GM12801 (cell line): ENCODE data around the gene ADK.

Source experiments
- TF ChIP-seq, protein P1 (sequence below): IDR thresholded peaks from one replicate; pipeline ENCODE4 v1.5.1; 2011; ENCODE audit warnings: control low read depth; ENCODE audit not compliant: insufficient read length; ENCODE audit errors: extremely low read depth

ADK gene

DNA sequence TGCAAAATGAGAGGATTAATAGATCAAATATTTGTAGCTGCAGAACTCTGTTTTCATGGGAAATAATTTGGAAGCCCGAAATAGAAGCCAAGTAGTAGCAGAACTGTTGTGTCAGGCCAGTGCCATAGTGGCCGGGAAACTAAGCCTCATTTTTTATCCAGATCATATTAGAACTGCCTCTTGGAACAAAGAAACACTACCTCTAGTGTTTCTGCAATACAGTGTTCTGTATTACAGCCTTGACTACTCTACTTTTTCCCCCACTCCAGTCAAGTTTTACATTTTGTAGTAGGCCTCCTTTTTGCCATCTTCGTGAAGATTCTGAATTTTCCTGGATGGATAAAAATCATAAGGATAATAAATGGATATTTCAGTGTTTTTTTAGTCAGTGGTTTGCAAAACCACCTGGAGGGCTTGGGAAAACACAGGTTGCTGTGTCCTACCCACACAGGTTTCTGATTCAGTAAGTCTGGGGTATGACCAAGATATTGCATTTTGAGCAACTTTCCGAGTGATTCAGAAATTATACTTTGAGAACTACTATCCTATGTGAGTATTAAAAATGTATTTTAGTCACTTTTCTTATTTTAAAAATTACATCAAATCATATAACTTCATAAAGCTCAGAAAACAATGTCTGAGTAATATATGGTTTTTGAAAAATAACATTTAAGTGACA, 349.1 kb downstream of the ADK start:
- TF ChIP-seq, protein P1, sequence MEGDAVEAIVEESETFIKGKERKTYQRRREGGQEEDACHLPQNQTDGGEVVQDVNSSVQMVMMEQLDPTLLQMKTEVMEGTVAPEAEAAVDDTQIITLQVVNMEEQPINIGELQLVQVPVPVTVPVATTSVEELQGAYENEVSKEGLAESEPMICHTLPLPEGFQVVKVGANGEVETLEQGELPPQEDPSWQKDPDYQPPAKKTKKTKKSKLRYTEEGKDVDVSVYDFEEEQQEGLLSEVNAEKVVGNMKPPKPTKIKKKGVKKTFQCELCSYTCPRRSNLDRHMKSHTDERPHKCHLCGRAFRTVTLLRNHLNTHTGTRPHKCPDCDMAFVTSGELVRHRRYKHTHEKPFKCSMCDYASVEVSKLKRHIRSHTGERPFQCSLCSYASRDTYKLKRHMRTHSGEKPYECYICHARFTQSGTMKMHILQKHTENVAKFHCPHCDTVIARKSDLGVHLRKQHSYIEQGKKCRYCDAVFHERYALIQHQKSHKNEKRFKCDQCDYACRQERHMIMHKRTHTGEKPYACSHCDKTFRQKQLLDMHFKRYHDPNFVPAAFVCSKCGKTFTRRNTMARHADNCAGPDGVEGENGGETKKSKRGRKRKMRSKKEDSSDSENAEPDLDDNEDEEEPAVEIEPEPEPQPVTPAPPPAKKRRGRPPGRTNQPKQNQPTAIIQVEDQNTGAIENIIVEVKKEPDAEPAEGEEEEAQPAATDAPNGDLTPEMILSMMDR, result no peak

DNA sequence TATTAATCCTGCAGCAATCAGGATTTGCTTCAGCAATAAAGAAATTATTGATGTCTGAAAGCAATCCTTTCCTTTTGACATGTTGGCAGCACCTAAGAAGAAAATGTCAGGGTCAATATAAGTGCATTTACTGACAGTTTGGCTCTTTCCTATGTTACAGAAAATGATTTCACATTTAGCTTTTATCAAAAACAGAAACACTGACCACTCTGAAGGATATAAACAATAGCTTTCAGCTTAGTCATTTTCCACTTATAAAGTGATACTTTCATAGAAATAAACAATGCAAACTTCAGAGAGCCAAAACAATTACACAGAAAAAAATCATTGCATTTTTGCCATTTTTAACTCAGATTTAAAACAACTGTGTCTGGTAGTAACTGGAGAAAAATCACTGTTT, 349.8 kb downstream of the ADK start:
- TF ChIP-seq, protein P1, result no peak

DNA sequence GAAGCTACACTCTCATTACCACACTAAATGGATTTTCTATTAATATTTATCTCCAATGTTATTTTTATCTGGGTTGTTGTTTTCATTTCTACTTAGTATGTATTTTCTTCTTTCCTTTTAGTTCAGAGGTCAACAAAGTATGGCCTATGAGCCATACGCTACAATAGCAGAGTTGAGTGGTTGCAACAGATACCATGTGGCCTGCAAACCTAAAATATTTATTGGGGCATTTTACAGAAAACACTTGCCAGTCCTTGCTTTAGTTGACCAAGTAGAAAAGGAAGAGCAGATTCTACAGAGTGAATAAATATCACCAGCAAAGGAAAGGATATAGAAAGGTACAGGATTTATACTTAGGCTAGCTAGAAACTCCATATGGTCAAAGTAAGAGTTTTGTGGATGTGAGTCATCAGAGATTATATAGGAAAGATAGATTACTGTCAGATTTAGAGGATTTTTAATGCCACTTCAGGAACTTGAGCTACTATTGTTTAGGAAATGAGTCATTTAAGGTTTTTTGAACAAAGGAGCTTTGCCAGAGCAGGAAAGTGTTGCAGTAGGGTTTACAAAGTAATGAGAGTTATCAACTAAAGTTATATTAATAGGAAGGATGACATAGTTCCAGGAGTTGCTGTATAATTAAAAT, 352.1 kb downstream of the ADK start:
- TF ChIP-seq, protein P1, result no peak

DNA sequence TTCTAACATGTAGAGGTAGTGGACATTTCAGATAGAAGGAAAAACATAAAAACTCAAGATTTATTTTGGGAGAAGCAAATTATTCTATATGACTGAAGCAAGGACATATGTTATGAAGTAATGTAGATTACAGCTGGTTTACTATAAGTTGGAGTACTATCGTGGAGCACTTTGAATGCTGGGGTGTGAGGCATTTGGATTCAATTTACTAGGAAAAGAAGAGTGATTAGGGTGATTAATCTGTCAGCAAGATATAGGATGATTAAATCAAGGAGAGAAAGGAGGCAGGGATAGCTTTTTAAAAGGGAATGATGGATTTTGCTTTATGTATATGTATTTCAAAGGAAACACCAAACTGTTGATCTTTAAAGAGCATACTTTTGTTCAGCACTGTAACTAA, 356.9 kb downstream of the ADK start:
- TF ChIP-seq, protein P1, result no peak

DNA sequence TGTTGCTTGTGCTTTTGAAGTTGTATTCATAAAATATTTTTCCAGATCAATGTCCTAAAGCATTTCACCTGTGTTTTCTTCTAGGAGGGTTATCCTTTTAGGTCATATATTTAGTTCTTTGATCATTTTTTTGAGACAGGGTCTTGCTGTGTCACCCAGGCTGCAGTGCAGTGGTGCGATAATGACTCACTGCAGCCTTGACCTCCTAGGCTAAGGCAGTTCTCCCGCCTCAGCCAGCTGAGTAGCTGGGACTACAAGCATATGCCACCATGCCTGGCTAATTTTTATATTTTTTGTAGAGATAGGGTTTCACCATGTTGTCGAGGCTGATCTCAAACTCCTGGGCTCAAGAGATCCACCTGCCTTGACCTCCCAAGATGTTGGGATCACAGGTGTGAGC, 359.6 kb downstream of the ADK start:
- TF ChIP-seq, protein P1, result no peak

DNA sequence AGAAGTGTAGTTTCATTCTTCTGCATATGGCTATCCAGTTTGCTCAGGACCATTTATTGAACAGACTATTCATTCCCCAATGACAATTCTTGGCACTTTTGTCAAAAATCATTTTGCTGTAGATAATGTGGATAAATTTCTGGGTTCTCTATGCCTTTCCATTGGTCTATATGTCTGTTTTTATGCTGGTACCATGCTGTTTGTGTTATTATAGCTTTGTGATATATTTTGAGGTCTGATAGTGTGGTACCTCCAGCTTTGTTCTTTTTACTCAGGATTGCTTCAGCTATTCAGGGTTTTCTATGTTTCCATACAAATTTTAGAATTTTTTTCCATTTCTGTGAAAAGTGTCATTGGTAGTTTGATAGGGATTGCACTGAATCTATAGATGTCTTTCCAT, 360.0 kb downstream of the ADK start:
- TF ChIP-seq, protein P1, result no peak

DNA sequence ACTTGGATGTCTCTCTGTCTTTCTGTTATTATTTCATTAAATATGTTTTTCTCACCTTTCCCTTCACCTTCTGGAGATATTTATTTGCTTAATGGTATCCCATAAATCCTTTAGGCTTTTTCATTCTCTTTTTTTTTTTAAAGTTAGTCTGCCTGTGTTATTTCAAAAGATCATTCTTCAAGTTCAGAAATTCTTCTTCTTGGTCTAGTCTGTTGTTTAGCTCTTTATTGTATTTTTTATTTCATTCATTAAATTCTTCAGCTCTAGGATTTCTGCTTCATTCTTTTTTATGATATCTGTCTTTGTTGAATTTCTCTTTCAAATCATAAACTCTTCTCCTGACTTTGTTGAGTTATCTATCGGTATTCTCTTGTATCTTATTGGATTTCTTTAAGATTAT, 363.3 kb downstream of the ADK start:
- TF ChIP-seq, protein P1, result no peak
